Measurements from ENCODE around the gene SLC38A10.

DNA sequence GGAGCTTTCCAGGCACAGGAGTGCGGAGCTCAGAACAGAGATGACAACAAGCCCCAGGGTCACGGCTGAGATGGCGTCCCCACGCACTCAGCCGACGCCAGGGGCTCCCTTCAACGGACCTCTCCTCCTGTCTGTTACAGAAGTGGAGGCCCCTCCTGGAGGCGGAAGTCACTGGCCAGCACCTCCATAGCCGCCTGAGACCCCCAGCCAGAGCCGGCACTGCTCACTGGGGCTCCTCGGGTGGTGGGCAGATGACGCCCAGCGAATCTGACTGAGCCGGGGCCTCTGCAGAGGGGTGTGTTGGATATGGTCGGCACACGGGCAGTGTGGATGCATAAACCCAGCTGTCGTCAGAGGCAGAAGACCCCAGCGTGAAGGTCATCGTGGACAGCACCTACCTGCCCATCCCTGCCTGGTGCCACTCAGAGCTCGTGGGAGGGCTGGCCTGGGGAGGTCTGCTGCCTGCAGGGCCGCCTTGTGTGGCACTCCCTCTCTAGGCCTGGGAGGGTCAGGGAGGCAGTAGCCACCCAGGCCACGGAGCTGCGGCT, 36.0 kb downstream of the SLC38A10 start:
- TF ChIP-seq, protein P1, sequence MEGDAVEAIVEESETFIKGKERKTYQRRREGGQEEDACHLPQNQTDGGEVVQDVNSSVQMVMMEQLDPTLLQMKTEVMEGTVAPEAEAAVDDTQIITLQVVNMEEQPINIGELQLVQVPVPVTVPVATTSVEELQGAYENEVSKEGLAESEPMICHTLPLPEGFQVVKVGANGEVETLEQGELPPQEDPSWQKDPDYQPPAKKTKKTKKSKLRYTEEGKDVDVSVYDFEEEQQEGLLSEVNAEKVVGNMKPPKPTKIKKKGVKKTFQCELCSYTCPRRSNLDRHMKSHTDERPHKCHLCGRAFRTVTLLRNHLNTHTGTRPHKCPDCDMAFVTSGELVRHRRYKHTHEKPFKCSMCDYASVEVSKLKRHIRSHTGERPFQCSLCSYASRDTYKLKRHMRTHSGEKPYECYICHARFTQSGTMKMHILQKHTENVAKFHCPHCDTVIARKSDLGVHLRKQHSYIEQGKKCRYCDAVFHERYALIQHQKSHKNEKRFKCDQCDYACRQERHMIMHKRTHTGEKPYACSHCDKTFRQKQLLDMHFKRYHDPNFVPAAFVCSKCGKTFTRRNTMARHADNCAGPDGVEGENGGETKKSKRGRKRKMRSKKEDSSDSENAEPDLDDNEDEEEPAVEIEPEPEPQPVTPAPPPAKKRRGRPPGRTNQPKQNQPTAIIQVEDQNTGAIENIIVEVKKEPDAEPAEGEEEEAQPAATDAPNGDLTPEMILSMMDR (conservative IDR thresholded peaks at IDR 0.05; ENCODE audit: low read length): no peak
- TF ChIP-seq EZH2phosphoT487 (IDR thresholded peaks at IDR 0.05; ENCODE audit: borderline replicate concordance, low read depth, low read length): no peak

Data from OCI-LY7 (cell line).